H9 (cell line): Measurements from ENCODE around the gene CDH16. TPM values are rescaled to one million over a fixed set of nuclear protein-coding genes. Genes with fewer than 3 reads are reported as not detected.

Experiments used
- DNase-seq: peaks from one replicate; pipeline ENCODE4 v3.0.0-alpha.2; 2017
- H2AFZ ChIP-seq: one replicate; pipeline ENCODE4 v1.6.1; 2013; ENCODE audit warnings: mild to moderate bottlenecking, low read length, control low read depth, moderate library complexity
- H2AK5ac ChIP-seq: 2 replicates; pipeline ENCODE4 v1.6.1; 2013; ENCODE audit warnings: low read length, control low read depth, mixed read lengths; ENCODE audit not compliant: insufficient read length
- H2BK120ac ChIP-seq: one replicate; pipeline ENCODE4 v1.6.1; 2013; ENCODE audit warnings: low read depth, mild to moderate bottlenecking, low read length, control low read depth, inconsistent platforms; ENCODE audit not compliant: poor library complexity, severe bottlenecking
- H2BK12ac ChIP-seq: 2 replicates; pipeline ENCODE4 v1.6.1; 2013; ENCODE audit warnings: low read length, control low read depth, mixed read lengths, low read depth; ENCODE audit not compliant: insufficient read length
- H2BK15ac ChIP-seq: 2 replicates; pipeline ENCODE4 v1.6.1; 2013; ENCODE audit warnings: low read depth, low read length, control low read depth
- H2BK20ac ChIP-seq: one replicate; pipeline ENCODE4 v1.6.1; 2013; ENCODE audit warnings: low read depth, mild to moderate bottlenecking, low read length, control low read depth, inconsistent platforms; ENCODE audit not compliant: poor library complexity, severe bottlenecking
- H2BK5ac ChIP-seq: 2 replicates; pipeline ENCODE4 v1.6.1; 2013; ENCODE audit warnings: low read length, control low read depth, mixed read lengths; ENCODE audit not compliant: insufficient read length
- H3K14ac ChIP-seq: 2 replicates; pipeline ENCODE4 v1.6.1; 2013; ENCODE audit warnings: low read length, control low read depth; ENCODE audit not compliant: insufficient read depth
- H3K18ac ChIP-seq: 2 replicates; pipeline ENCODE4 v1.6.1; 2013; ENCODE audit warnings: low read depth, mild to moderate bottlenecking, mixed read lengths, low read length, control low read depth; ENCODE audit not compliant: insufficient read length
- H3K23ac ChIP-seq: 2 replicates; pipeline ENCODE4 v1.6.1; 2013; ENCODE audit warnings: low read length, control low read depth, mixed read lengths, low read depth; ENCODE audit not compliant: insufficient read length
- H3K23me2 ChIP-seq: 2 replicates; pipeline ENCODE4 v1.6.1; 2013; ENCODE audit warnings: low read depth, mild to moderate bottlenecking, mixed read lengths, low read length, control low read depth; ENCODE audit not compliant: insufficient read length, poor library complexity, severe bottlenecking
- H3K27ac ChIP-seq: 2 replicates; pipeline ENCODE4 v1.5.1; 2013; ENCODE audit warnings: low read length, control low read depth, mixed read lengths, low read depth; ENCODE audit not compliant: insufficient read length
- H3K27me3 ChIP-seq: 2 replicates; pipeline ENCODE4 v1.6.1; 2013; ENCODE audit warnings: low read length, control low read depth, inconsistent platforms; ENCODE audit not compliant: insufficient read depth
- H3K4ac ChIP-seq: 2 replicates; pipeline ENCODE4 v1.6.1; 2013; ENCODE audit warnings: low read depth, mild to moderate bottlenecking, control low read depth, inconsistent platforms, low read length, moderate library complexity
- H3K4me1 ChIP-seq: 2 replicates; pipeline ENCODE4 v1.6.1; 2013; ENCODE audit warnings: low read length, control low read depth, inconsistent platforms; ENCODE audit not compliant: insufficient read depth
- H3K4me2 ChIP-seq: 2 replicates; pipeline ENCODE4 v1.6.1; 2013; ENCODE audit warnings: low read length, control low read depth, mixed read lengths; ENCODE audit not compliant: insufficient read length, insufficient read depth
- H3K56ac ChIP-seq: 2 replicates; pipeline ENCODE4 v1.6.1; 2013; ENCODE audit warnings: low read depth, mild to moderate bottlenecking, mixed read lengths, low read length, control low read depth; ENCODE audit not compliant: insufficient read length
- H3K79me1 ChIP-seq: 2 replicates; pipeline ENCODE4 v1.6.1; 2013; ENCODE audit warnings: low read depth, mild to moderate bottlenecking, moderate library complexity, low read length, control low read depth, inconsistent platforms; ENCODE audit not compliant: insufficient read depth, poor library complexity, severe bottlenecking
- H3K79me2 ChIP-seq: 2 replicates; pipeline ENCODE4 v1.6.1; 2013; ENCODE audit warnings: low read length, control low read depth, inconsistent platforms; ENCODE audit not compliant: insufficient read depth
- H3K9ac ChIP-seq: 2 replicates; pipeline ENCODE4 v1.6.1; 2013; ENCODE audit warnings: low read length, control low read depth, mixed read lengths; ENCODE audit not compliant: insufficient read length; ENCODE audit errors: extremely low read depth
- H3K9me3 ChIP-seq: one replicate; pipeline ENCODE4 v1.6.1; 2013; ENCODE audit warnings: low read depth, low read length, inconsistent platforms; ENCODE audit not compliant: control insufficient read depth
- H3T11ph ChIP-seq: one replicate; pipeline ENCODE4 v1.6.1; 2013; ENCODE audit warnings: mild to moderate bottlenecking, low read length, control low read depth, inconsistent platforms
- H4K20me1 ChIP-seq: one replicate; pipeline ENCODE4 v1.6.1; 2013; ENCODE audit not compliant: control insufficient read depth, insufficient read length, insufficient read depth
- H4K5ac ChIP-seq: 2 replicates; pipeline ENCODE4 v1.6.1; 2013; ENCODE audit warnings: low read depth, mild to moderate bottlenecking, mixed read lengths, low read length, control low read depth; ENCODE audit not compliant: insufficient read length
- H4K8ac ChIP-seq: replicated peaks from 2 replicates; pipeline ENCODE4 v1.6.1; 2013; ENCODE audit warnings: low read length, control low read depth, mixed read lengths, low read depth; ENCODE audit not compliant: insufficient read length
- H4K91ac ChIP-seq: 2 replicates; pipeline ENCODE4 v1.6.1; 2013; ENCODE audit warnings: low read depth, mild to moderate bottlenecking, moderate library complexity, mixed read lengths, low read length, control low read depth; ENCODE audit not compliant: insufficient read length
- H3K27ac Mint-ChIP-seq, 3 experiments: 2 replicates in 2 of 3; 3 replicates in 1 of 3; pipeline ENCODE4 v1.8.0; 2020 to 2021; ENCODE audit warnings: mixed read lengths in 3 of 3, mild to moderate bottlenecking in 1 of 3, moderate library complexity in 1 of 3
- H3K27me3 Mint-ChIP-seq: 2 replicates; pipeline ENCODE4 v1.8.0; 2021; ENCODE audit warnings: low read depth, mild to moderate bottlenecking, moderate library complexity, mixed read lengths
- H3K36me3 Mint-ChIP-seq, 3 experiments: 2 replicates in 2 of 3; 3 replicates in 1 of 3; pipeline ENCODE4 v1.8.0; 2020 to 2021; ENCODE audit warnings: low read depth in 3 of 3, mixed read lengths in 3 of 3; ENCODE audit not compliant: insufficient read depth in 1 of 3
- H3K4me1 Mint-ChIP-seq, 2 experiments: 2 replicates each; pipeline ENCODE4 v1.8.0; 2020; ENCODE audit warnings: mixed read lengths in 2 of 2
- H3K4me3 Mint-ChIP-seq, 2 experiments: 2 replicates in 1 of 2; 3 replicates in 1 of 2; pipeline ENCODE4 v1.8.0; 2020 to 2021; ENCODE audit warnings: mild to moderate bottlenecking in 2 of 2, mixed read lengths in 2 of 2, moderate library complexity in 1 of 2
- H3K9me3 Mint-ChIP-seq, 2 experiments: 2 replicates in 1 of 2; 3 replicates in 1 of 2; pipeline ENCODE4 v1.8.0; 2020; ENCODE audit warnings: mild to moderate bottlenecking in 2 of 2, mixed read lengths in 2 of 2, moderate library complexity in 1 of 2
- WGBS: extraction: QIAGEN DNeasy Blood & Tissue Kit; methylation state at CpG from one replicate; pipeline ENCODE4 v1.1.7; 2013; ENCODE audit warnings: missing lambda C conversion rate, low lambda C conversion rate, mixed read lengths; ENCODE audit not compliant: insufficient read length; ENCODE audit errors: extremely low coverage; 5-methylcytosine and 5-hydroxymethylcytosine counted together
- total RNA-seq: library from RNA; stranded (reverse); gene quantifications from 2 replicates; pipeline ENCODE4 v1.2.1, GENCODE V29; 2021
- TF ChIP-seq, protein P1 (sequence below): fragments of 200-600 bp; sonication (generic); conservative IDR thresholded peaks from 3 replicates; pipeline ENCODE4 v1.8.0; 2021; ENCODE audit warnings: antibody characterized with exemption, mild to moderate bottlenecking

Gene CDH16
- total RNA-seq, 1 experiment from 2014 or later = not detected

DNA sequence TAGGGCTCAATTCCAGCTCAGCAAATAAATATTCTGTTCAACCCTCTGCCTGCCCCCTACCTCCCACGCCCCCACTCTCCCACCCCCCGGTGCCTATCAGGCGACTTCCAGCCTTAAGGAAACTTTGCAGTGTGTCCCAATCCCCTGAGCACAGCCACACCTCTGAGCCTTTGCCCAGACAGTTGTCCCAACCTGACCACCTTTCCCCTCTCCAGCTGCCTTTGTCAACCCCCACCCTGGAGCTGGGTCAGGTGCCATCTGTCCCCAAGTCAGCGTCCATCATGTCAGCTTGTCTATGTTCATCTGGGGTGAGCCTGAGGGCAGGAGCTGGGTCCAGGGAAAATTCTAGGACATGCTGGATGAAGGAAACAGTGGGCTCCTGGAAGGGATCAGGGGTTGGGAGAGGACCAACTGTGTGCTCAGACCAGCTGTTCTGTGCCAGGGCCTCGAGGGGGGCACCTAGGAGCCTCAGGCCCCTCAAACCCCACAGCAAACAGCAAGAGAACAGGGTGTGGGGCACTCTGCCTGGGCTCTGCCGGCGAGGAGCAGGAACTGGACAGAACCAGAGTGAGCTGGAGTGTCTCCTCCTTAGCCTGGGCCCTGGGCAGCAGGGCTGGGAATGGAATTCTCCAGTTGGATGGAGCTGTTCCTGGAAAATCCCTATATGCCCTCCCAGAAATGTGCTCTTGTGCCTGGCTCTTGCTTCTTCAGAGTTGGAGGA, 17.8 kb downstream of the CDH16 start:
- TF ChIP-seq, protein P1, sequence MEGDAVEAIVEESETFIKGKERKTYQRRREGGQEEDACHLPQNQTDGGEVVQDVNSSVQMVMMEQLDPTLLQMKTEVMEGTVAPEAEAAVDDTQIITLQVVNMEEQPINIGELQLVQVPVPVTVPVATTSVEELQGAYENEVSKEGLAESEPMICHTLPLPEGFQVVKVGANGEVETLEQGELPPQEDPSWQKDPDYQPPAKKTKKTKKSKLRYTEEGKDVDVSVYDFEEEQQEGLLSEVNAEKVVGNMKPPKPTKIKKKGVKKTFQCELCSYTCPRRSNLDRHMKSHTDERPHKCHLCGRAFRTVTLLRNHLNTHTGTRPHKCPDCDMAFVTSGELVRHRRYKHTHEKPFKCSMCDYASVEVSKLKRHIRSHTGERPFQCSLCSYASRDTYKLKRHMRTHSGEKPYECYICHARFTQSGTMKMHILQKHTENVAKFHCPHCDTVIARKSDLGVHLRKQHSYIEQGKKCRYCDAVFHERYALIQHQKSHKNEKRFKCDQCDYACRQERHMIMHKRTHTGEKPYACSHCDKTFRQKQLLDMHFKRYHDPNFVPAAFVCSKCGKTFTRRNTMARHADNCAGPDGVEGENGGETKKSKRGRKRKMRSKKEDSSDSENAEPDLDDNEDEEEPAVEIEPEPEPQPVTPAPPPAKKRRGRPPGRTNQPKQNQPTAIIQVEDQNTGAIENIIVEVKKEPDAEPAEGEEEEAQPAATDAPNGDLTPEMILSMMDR = no peak
- Mint-ChIP-seq H3K4me1 (peaks cover 11 to 19% of the 10 kb centered on the region in 2 experiments), H3K4me3 (no peak overlapping the region), H3K36me3 (no peaks in the 10 kb centered on the region), H3K9me3 (no peaks in the 10 kb centered on the region), H3K27ac (peak overlapping the region in 1 of 3 experiments; percentile 39; a peak in 2 of 7 replicates), H3K27me3 (peaks cover 7% of the 10 kb centered on the region)
- Histone ChIP-seq H4K5ac (no peak overlapping the region), H3K27ac (no peak overlapping the region), H2BK5ac (no peak overlapping the region), H2BK20ac (no peak overlapping the region), H4K8ac (no peak overlapping the region), H3K9me3 (no peaks in the 10 kb centered on the region), H3T11ph (no peak overlapping the region), H4K91ac (no peak overlapping the region), H3K27me3 (no peaks in the 10 kb centered on the region), H3K4me2 (no peak overlapping the region), H3K23me2 (no peaks in the 10 kb centered on the region), H2BK120ac (no peak overlapping the region), H3K4me1 (no peaks in the 10 kb centered on the region), H3K18ac (no peak overlapping the region), H3K23ac (no peak overlapping the region), H4K20me1 (no peaks in the 10 kb centered on the region), H2AK5ac (no peak overlapping the region), H3K79me1 (no peaks in the 10 kb centered on the region), H2AFZ (no peak overlapping the region), H3K9ac (no peak overlapping the region), H3K56ac (no peak overlapping the region), H3K14ac (no peak overlapping the region), H2BK12ac (no peak overlapping the region), H3K4ac (no peak overlapping the region), H3K79me2 (no peaks in the 10 kb centered on the region), H2BK15ac (no peak overlapping the region)
- no CpG with 5 or more reads among the region's 7 CpGs for WGBS
- no peak for DNase-seq
